Cardiac septum (tissue), 1 donor: Measurements from ENCODE around the gene CCDC186. TPM values are rescaled to one million over a fixed set of nuclear protein-coding genes. Genes with fewer than 3 reads are reported as not detected.

Experiments
- DNase-seq: peaks from one replicate; pipeline ENCODE4 v3.0.0-alpha.2; 2020; ENCODE audit warnings: low spot score
- intact Hi-C: fragments of 100-400 bp; cut with DNase I; formaldehyde crosslinking; loops from one replicate; pipeline ENCODE4 v1.14.0; 2022
- total RNA-seq: library from RNA; stranded (reverse); fragmentation: NEBNext Ultra II Directional; extraction: Animal tissue kit (Norgen Biotek cat#: 25700); gene quantifications from one replicate; pipeline ENCODE4 v1.2.1, GENCODE V29; 2021
- donor health status: DM: no; HTN: no; CAD: no.

Gene CCDC186
- total RNA-seq, 1 donor from 2014 or later: 19.5 TPM

GRCh38 chr10:114078346-114078745, 95.7 kb downstream of the CCDC186 start:
- no peak for DNase-seq
- intact Hi-C loops: no loop called here

- intact Hi-C loops: no loop called here
- no peak for DNase-seq
Measured at GRCh38 chr10:114077815-114078219, 96.2 kb downstream of the CCDC186 start.

GRCh38 chr10:114077347-114077746, 96.7 kb downstream of the CCDC186 start:
- intact Hi-C loops: no loop called here

GRCh38 chr10:114075093-114075492, 98.9 kb downstream of the CCDC186 start:
- intact Hi-C loops: no loop called here
- no peak for DNase-seq

More at GRCh38 chr10:114077347-114077746, 96.7 kb downstream of the CCDC186 start:
- no peak for DNase-seq

- intact Hi-C loops: no loop called here
- no peak for DNase-seq
Measured at GRCh38 chr10:114073395-114074186, 100.4 kb downstream of the CCDC186 start.

GRCh38 chr10:114071178-114071577, 102.8 kb downstream of the CCDC186 start:
- no peak for DNase-seq
- intact Hi-C loops: no loop called here

Other genes with a start within 250 kb of the CCDC186 start
- 26.4 TPM for gene ADRB1, start 130.3 kb downstream of the CCDC186 start, total RNA-seq
- gene TDRD1, start 5.2 kb upstream of the CCDC186 start, total RNA-seq: 1.2 TPM
- not detected for gene VWA2, start 65.1 kb upstream of the CCDC186 start, total RNA-seq
- gene AFAP1L2, start 230.3 kb upstream of the CCDC186 start, total RNA-seq: 3.9 TPM